ENCODE measurements around the gene CDCA3. TPM values are rescaled to one million over a fixed set of nuclear protein-coding genes. Genes with fewer than 3 reads are reported as not detected.
A peak's percentile ranks its signal among the peaks of the same experiment; 100 is the strongest.

CDCA3 gene
- total and polyA plus RNA-seq, 2 of the 13 experiments (the other 11 are each of a cell fraction or from before 2014, with no cell fraction given): 32.7 to 56.5 TPM

DNA sequence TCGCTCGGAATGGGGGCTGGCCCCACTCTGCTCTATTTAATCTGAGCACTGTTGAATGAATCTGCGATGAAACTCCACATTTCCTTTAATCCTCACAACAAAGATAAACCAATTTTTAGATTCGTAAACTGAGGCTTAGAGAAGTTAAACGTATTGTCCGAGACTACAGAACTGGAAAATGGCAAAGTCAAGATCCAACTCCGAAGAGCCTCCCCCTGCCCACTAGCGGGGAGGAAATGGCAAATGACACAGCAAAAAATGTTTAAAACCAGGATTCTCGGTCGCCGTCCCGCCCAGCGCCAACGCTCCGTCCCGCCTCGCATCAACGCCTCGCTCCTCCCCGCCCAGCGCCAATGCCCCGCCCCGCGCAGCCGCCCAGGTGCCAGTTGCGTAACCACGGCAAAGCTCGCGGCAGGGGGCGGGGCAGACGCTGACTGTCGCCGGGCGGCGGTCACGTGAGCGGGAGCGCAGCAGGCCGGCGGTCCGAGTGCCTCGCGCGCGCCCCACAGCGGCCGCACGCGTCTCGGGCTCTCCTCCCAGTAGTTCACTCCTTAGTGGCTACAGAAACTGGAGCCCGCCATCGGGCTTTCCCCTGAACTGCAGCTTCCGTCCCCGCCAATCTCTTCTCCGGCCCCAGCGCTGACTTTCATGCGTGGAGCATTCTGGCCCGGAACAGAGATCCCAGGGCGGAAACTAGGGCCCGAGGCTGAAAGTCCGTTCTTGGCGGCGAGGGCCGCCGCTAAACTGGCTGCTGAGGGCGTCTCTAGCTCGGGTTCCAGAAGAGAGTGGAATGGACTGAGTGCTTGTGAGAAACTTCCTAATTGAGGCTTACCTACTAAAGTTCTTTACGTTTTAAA is 39.9 kb upstream of the CDCA3 start (continued):
- TF ChIP-seq CC2D1A (CRISPR knock-in tag; IDR thresholded peaks at IDR 0.05): no peak
- TF ChIP-seq, protein P1, sequence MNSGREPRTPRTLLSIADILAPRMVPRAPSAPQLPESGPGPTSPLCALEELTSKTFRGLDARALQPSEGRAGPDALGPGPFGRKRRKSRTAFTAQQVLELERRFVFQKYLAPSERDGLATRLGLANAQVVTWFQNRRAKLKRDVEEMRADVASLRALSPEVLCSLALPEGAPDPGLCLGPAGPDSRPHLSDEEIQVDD (CRISPR knock-in tag; IDR thresholded peaks at IDR 0.05; ENCODE audit: borderline replicate concordance): 0 out of 2 replicates have a peak, but pooled peaks have one; percentile 51
- TF ChIP-seq, protein P2, sequence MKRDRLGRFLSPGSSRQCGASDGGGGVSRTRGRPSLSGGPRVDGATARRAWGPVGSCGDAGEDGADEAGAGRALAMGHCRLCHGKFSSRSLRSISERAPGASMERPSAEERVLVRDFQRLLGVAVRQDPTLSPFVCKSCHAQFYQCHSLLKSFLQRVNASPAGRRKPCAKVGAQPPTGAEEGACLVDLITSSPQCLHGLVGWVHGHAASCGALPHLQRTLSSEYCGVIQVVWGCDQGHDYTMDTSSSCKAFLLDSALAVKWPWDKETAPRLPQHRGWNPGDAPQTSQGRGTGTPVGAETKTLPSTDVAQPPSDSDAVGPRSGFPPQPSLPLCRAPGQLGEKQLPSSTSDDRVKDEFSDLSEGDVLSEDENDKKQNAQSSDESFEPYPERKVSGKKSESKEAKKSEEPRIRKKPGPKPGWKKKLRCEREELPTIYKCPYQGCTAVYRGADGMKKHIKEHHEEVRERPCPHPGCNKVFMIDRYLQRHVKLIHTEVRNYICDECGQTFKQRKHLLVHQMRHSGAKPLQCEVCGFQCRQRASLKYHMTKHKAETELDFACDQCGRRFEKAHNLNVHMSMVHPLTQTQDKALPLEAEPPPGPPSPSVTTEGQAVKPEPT (CRISPR knock-in tag; IDR thresholded peaks at IDR 0.05; ENCODE audit: low read depth): no peak
- TF ChIP-seq, protein P3, sequence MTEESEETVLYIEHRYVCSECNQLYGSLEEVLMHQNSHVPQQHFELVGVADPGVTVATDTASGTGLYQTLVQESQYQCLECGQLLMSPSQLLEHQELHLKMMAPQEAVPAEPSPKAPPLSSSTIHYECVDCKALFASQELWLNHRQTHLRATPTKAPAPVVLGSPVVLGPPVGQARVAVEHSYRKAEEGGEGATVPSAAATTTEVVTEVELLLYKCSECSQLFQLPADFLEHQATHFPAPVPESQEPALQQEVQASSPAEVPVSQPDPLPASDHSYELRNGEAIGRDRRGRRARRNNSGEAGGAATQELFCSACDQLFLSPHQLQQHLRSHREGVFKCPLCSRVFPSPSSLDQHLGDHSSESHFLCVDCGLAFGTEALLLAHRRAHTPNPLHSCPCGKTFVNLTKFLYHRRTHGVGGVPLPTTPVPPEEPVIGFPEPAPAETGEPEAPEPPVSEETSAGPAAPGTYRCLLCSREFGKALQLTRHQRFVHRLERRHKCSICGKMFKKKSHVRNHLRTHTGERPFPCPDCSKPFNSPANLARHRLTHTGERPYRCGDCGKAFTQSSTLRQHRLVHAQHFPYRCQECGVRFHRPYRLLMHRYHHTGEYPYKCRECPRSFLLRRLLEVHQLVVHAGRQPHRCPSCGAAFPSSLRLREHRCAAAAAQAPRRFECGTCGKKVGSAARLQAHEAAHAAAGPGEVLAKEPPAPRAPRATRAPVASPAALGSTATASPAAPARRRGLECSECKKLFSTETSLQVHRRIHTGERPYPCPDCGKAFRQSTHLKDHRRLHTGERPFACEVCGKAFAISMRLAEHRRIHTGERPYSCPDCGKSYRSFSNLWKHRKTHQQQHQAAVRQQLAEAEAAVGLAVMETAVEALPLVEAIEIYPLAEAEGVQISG (CRISPR knock-in tag; IDR thresholded peaks at IDR 0.05): peak; percentile 90
- TF ChIP-seq ZBTB42 (CRISPR knock-in tag; IDR thresholded peaks at IDR 0.05): 0 out of 2 replicates have a peak, but pooled peaks have one; percentile 40
- 0 out of 2 replicates have a peak, but pooled peaks have one; percentile 58 for TF ChIP-seq RELA (CRISPR knock-in tag; IDR thresholded peaks at IDR 0.05)
- TF ChIP-seq ZNF816 (CRISPR knock-in tag; IDR thresholded peaks at IDR 0.05; ENCODE audit: borderline replicate concordance): 0 out of 2 replicates have a peak, but pooled peaks have one; percentile 66
- TF ChIP-seq, protein P4, sequence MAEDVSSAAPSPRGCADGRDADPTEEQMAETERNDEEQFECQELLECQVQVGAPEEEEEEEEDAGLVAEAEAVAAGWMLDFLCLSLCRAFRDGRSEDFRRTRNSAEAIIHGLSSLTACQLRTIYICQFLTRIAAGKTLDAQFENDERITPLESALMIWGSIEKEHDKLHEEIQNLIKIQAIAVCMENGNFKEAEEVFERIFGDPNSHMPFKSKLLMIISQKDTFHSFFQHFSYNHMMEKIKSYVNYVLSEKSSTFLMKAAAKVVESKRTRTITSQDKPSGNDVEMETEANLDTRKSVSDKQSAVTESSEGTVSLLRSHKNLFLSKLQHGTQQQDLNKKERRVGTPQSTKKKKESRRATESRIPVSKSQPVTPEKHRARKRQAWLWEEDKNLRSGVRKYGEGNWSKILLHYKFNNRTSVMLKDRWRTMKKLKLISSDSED (CRISPR knock-in tag; IDR thresholded peaks at IDR 0.05): no peak
- TF ChIP-seq ZNF350 (CRISPR knock-in tag; IDR thresholded peaks at IDR 0.05; ENCODE audit: borderline replicate concordance, low read depth): 0 out of 2 replicates have a peak, but pooled peaks have one; percentile 51
- peak; percentile 73 to 87 for TF ChIP-seq MAFK (conservative IDR thresholded peaks at IDR 0.05 in 1 of 2, IDR thresholded peaks at IDR 0.05 in 1 of 2; ENCODE audit: low read length in 2 of 2)
- no peak for TF ChIP-seq SP1 (IDR thresholded peaks at IDR 0.05)
- peak; percentile 95 for TF ChIP-seq SP1 (CRISPR knock-in tag; IDR thresholded peaks at IDR 0.05)

Data from HepG2 (cell line).